Lung (tissue), 12 donors: ENCODE results near the gene F2RL2. TPM values are rescaled to one million over a fixed set of nuclear protein-coding genes. Genes with fewer than 3 reads are reported as not detected.

Experiments
- ATAC-seq: fragments of 200-7000 bp; cut with Tn5 transposase; one replicate; pipeline ENCODE4 v1.9.1; 2020; ENCODE audit warnings: moderate number of reproducible peaks; ENCODE audit not compliant: insufficient read depth, low FRiP score
- DNase-seq, 3 donors: peaks; one replicate each; pipeline ENCODE4 v3.0.0-alpha.2; 2013 to 2017
- H3K27ac ChIP-seq, 2 donors: one replicate each; pipeline ENCODE4 v1.5.1; 2013; ENCODE audit warnings: mild to moderate bottlenecking in 2 of 2, moderate library complexity in 2 of 2, control low read depth in 1 of 2, inconsistent platforms in 1 of 2, low read depth in 1 of 2, low read length in 1 of 2
- H3K27me3 ChIP-seq, 3 donors: one replicate each; pipeline ENCODE4 v1.5.1; 2013; ENCODE audit warnings: low read length in 2 of 3; ENCODE audit not compliant: control insufficient read depth in 3 of 3, insufficient read depth in 3 of 3
- H3K36me3 ChIP-seq, 4 donors: one replicate each; pipeline ENCODE4 v1.5.1; 2013; ENCODE audit warnings: low read length in 4 of 4, mild to moderate bottlenecking in 1 of 4, moderate library complexity in 1 of 4; ENCODE audit not compliant: control insufficient read depth in 4 of 4, insufficient read depth in 4 of 4
- H3K4me1 ChIP-seq, 5 donors: one replicate each; pipeline ENCODE4 v1.5.1; 2013; ENCODE audit warnings: low read length in 5 of 5, mild to moderate bottlenecking in 2 of 5, moderate library complexity in 1 of 5; ENCODE audit not compliant: control insufficient read depth in 5 of 5, insufficient read depth in 5 of 5
- H3K4me3 ChIP-seq: one replicate; pipeline ENCODE4 v1.5.1; 2013; ENCODE audit warnings: mild to moderate bottlenecking, control low read depth, moderate library complexity
- H3K9ac ChIP-seq, 2 donors: one replicate each; pipeline ENCODE4 v1.5.1; 2013; ENCODE audit warnings: low read length in 2 of 2, control low read depth in 1 of 2; ENCODE audit not compliant: insufficient read depth in 1 of 2
- H3K9me3 ChIP-seq, 4 donors: one replicate each; pipeline ENCODE4 v1.5.1; 2013; ENCODE audit warnings: low read length in 3 of 4, mild to moderate bottlenecking in 1 of 4, moderate library complexity in 1 of 4; ENCODE audit not compliant: control insufficient read depth in 4 of 4, insufficient read depth in 3 of 4
- WGBS, 2 donors: extraction: QIAGEN DNeasy Blood & Tissue Kit; methylation state at CpG; one replicate each; pipeline ENCODE4 v1.1.7; 2013; 5-methylcytosine and 5-hydroxymethylcytosine counted together
- polyA plus RNA-seq, 2 donors: library from polyadenylated mRNA; stranded (reverse); fragments of 200-250 nt; gene quantifications; one replicate each; pipeline ENCODE4 v1.2.1, GENCODE V29; 2013
- total RNA-seq, 2 donors: library from RNA; depleted of rRNA in 1 of 2; stranded (reverse); fragments of >200 nt in 1 of 2; gene quantifications; one replicate each; pipeline ENCODE4 v1.2.1, GENCODE V29; 2014 to 2021
- TF ChIP-seq, protein P1 (sequence below): IDR thresholded peaks from 2 replicates; pipeline ENCODE4 v1.5.1; 2012; ENCODE audit warnings: mild to moderate bottlenecking; ENCODE audit errors: control extremely low read depth, extremely low read depth
- donor health status: control.
- donor health status: control.
- donor health status: Bipolar disorder and iron deficiency.
- donor health status: healthy.
- donor health status: DM: yes; HTN: yes; CAD: no.

F2RL2 gene
- total and polyA plus RNA-seq, 4 donors: 0.07 to 0.80 (median 0.33) TPM

- Histone ChIP-seq H3K9ac (no peak overlapping the region), H3K9me3 (no peaks in the 10 kb centered on the region), H3K4me1 (peaks cover 0 to under 1% (median 0%) of the 10 kb centered on the region in 5 donors), H3K4me3 (no peak overlapping the region), H3K27ac (no peak overlapping the region), H3K36me3 (peaks cover 0 to 3% (median 0%) of the 10 kb centered on the region in 4 donors), H3K27me3 (no peaks in the 10 kb centered on the region)
- DNase-seq (no peak), ATAC-seq (no peak)
- TF ChIP-seq, protein P1, sequence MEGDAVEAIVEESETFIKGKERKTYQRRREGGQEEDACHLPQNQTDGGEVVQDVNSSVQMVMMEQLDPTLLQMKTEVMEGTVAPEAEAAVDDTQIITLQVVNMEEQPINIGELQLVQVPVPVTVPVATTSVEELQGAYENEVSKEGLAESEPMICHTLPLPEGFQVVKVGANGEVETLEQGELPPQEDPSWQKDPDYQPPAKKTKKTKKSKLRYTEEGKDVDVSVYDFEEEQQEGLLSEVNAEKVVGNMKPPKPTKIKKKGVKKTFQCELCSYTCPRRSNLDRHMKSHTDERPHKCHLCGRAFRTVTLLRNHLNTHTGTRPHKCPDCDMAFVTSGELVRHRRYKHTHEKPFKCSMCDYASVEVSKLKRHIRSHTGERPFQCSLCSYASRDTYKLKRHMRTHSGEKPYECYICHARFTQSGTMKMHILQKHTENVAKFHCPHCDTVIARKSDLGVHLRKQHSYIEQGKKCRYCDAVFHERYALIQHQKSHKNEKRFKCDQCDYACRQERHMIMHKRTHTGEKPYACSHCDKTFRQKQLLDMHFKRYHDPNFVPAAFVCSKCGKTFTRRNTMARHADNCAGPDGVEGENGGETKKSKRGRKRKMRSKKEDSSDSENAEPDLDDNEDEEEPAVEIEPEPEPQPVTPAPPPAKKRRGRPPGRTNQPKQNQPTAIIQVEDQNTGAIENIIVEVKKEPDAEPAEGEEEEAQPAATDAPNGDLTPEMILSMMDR: no peak
- WGBS, 2 donors: 90 to 97% methylated on average over 5 of the region's 5 CpGs
Measured at GRCh38 chr5:76669245-76669644, 46.0 kb upstream of the F2RL2 start.

GRCh38 chr5:76667495-76667894 lies 44.3 kb upstream of the F2RL2 start:
- no peak overlapping the region for H3K27ac ChIP-seq
- H3K4me1 ChIP-seq: peaks cover 0 to 1% (median 0%) of the 10 kb centered on the region in 5 donors
- TF ChIP-seq, protein P1: no peak
- no peak overlapping the region for H3K9ac ChIP-seq
- no peaks in the 10 kb centered on the region for H3K9me3 ChIP-seq
- DNase-seq (no peak), ATAC-seq (no peak)
- WGBS, 2 donors: 85 to 90% methylated on average over 2 of the region's 2 CpGs
- H3K36me3 ChIP-seq: peaks cover 0 to 3% (median 0%) of the 10 kb centered on the region in 4 donors
- H3K4me3 ChIP-seq: no peak overlapping the region
- no peaks in the 10 kb centered on the region for H3K27me3 ChIP-seq

DNA sequence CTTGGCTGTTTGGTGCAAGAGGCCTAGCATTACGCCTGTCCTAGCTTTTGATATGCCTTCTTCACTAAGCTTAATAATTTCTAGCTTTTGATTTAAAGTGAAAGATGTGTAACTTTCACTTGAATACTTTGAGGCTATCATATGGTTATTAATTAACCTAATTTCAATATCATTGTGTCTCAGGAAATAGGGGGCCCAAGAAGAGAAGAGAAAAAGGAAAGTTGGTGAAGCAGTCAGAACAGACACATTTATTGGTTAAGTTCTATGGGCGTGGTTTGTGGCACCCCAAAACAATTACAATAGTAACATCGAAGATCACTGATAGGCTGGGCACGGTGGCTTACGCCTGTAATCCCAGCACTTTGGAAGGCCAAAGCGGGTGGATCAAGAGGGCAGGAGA lies 40.9 kb upstream of the F2RL2 start:
- Histone ChIP-seq H3K27ac (no peak overlapping the region), H3K27me3 (no peaks in the 10 kb centered on the region), H3K9ac (no peak overlapping the region), H3K36me3 (no peaks in the 10 kb centered on the region), H3K4me1 (peaks cover 0 to 14% (median 1%) of the 10 kb centered on the region in 5 donors), H3K4me3 (no peak overlapping the region), H3K9me3 (no peaks in the 10 kb centered on the region)
- TF ChIP-seq, protein P1: no peak
- DNase-seq: no peak
- 88 to 91% methylated on average over 6 of the region's 6 CpGs for WGBS, 2 donors
- ATAC-seq: no peak

DNA sequence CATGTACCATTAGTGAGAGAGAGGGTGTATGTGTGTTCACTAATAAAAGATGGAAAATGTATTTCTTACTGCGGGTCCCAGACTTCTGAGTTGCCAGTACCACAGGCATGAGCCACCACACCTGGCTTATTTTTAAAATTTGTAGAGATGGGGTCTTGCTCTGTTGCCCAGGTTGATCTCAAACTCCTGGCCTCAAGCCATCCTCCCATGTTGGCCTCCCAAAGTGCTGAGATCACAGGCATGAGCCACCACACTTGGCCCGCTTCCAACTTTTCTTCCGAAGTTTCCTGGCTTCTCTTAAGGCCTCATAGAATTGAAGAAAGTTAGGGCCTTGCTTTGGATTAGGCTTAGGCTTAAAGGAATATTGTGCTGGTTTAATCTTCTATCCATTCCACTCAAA lies 40.4 kb upstream of the F2RL2 start:
- TF ChIP-seq, protein P1: no peak
- H3K9me3 ChIP-seq: no peaks in the 10 kb centered on the region
- 64 to 82% methylated on average over 3 of the region's 3 CpGs for WGBS, 2 donors
- H3K27ac ChIP-seq: no peak overlapping the region
- H3K4me1 ChIP-seq: peaks cover 0 to 14% (median 1%) of the 10 kb centered on the region in 5 donors
- no peak overlapping the region for H3K4me3 ChIP-seq
- no peak for ATAC-seq
- H3K9ac ChIP-seq: no peak overlapping the region
- H3K27me3 ChIP-seq: no peaks in the 10 kb centered on the region
- H3K36me3 ChIP-seq: no peaks in the 10 kb centered on the region
- no peak for DNase-seq
